K562 (cell line): ENCODE data around the gene RIPOR1. TPM values are rescaled to one million over a fixed set of nuclear protein-coding genes. Genes with fewer than 3 reads are reported as not detected.

Experiments
- BACH1 ChIP-seq: fragments of 200-800 bp; sonication (Bioruptor generic); IDR thresholded peaks from 2 replicates; pipeline ENCODE4 v1.6.1; 2016; ENCODE audit warnings: missing genetic modification characterization, missing compliant biosample characterization
- BCOR ChIP-seq: fragments of 450-650 bp; IDR thresholded peaks from 2 replicates; pipeline ENCODE4 v1.6.1; 2016
- EHMT2 ChIP-seq: fragments of 450-650 bp; IDR thresholded peaks from 2 replicates; pipeline ENCODE4 v1.6.1; 2018; ENCODE audit warnings: antibody characterized with exemption
- ELF1 ChIP-seq: fragments of 200-800 bp; sonication (Bioruptor generic); IDR thresholded peaks from 2 replicates; pipeline ENCODE4 v1.6.1; 2016; ENCODE audit warnings: missing genetic modification characterization, missing compliant biosample characterization
- ELF4 ChIP-seq: fragments of 450-650 bp; formaldehyde crosslinking; IDR thresholded peaks from 2 replicates; pipeline ENCODE4 v1.4.0; 2022; ENCODE audit warnings: missing genetic modification characterization
- ESRRA ChIP-seq: fragments of 450-650 bp; IDR thresholded peaks from 2 replicates; pipeline ENCODE4 v1.6.1; 2014; ENCODE audit warnings: low read depth, mild to moderate bottlenecking, moderate library complexity, borderline replicate concordance
- FOXJ2 ChIP-seq: fragments of 200-800 bp; sonication (Bioruptor generic); IDR thresholded peaks from 2 replicates; pipeline ENCODE4 v1.6.1; 2016; ENCODE audit warnings: missing genetic modification characterization, missing compliant biosample characterization
- HLTF ChIP-seq: fragments of 450-650 bp; IDR thresholded peaks from 2 replicates; pipeline ENCODE4 v1.6.1; 2016
- HMG20A ChIP-seq: fragments of 450-650 bp; formaldehyde crosslinking; conservative IDR thresholded peaks from 2 replicates; pipeline ENCODE4 v1.4.0; 2020; ENCODE audit warnings: mild to moderate bottlenecking, mixed read lengths
- NCOA1 ChIP-seq: fragments of 450-650 bp; IDR thresholded peaks from 2 replicates; pipeline ENCODE4 v1.6.1; 2016; ENCODE audit warnings: low read depth
- NFE2L1 ChIP-seq: fragments of 450-650 bp; IDR thresholded peaks from 2 replicates; pipeline ENCODE4 v1.6.1; 2016; ENCODE audit warnings: missing genetic modification characterization, low read depth, mild to moderate bottlenecking, missing compliant biosample characterization, moderate library complexity, borderline replicate concordance
- RAD51 ChIP-seq: fragments of 450-650 bp; IDR thresholded peaks from 2 replicates; pipeline ENCODE4 v1.7.1; 2016; ENCODE audit warnings: low read depth, mild to moderate bottlenecking, borderline replicate concordance
- SAFB ChIP-seq: fragments of 200-400 bp; formaldehyde crosslinking; IDR thresholded peaks from 2 replicates; pipeline ENCODE4 v1.6.1; 2017; ENCODE audit warnings: low read depth, low read length, borderline replicate concordance
- SIN3A ChIP-seq, 2 experiments: fragments of 150-350 bp in 1 of 2; IDR thresholded peaks; 2 replicates each; pipeline ENCODE4 v1.6.1; 2011 to 2016; ENCODE audit warnings: borderline replicate concordance in 2 of 2, low read depth in 2 of 2, low read length in 2 of 2, mild to moderate bottlenecking in 2 of 2, moderate library complexity in 2 of 2; ENCODE audit not compliant: control insufficient read depth in 1 of 2
- SMAD4 ChIP-seq: fragments of 250-450 bp; sonication (Bioruptor Pico); conservative IDR thresholded peaks from 2 replicates; pipeline ENCODE4 v1.8.0; 2021; ENCODE audit warnings: inconsistent platforms, mild to moderate bottlenecking, moderate library complexity
- STAG1 ChIP-seq: sonication (generic); formaldehyde crosslinking; IDR thresholded peaks from 2 replicates; pipeline ENCODE4 v1.5.0; 2020; ENCODE audit warnings: missing genetic modification reagents, borderline replicate concordance
- TEAD4 ChIP-seq, 2 experiments: sonication (generic) in 1 of 2; formaldehyde crosslinking in 1 of 2; IDR thresholded peaks; 2 replicates each; pipeline versions ENCODE4 v1.6.1 to v1.8.0; 2012 to 2022; ENCODE audit warnings: borderline replicate concordance in 1 of 2, inconsistent platforms in 1 of 2, low read length in 1 of 2, mild to moderate bottlenecking in 1 of 2, missing genetic modification reagents in 1 of 2
- U2AF2 ChIP-seq: fragments of 200-400 bp; formaldehyde crosslinking; optimal IDR thresholded peaks from 2 replicates; pipeline ENCODE3; 2017; ENCODE audit warnings: low read depth, mild to moderate bottlenecking, low read length
- ZBTB1 ChIP-seq: sonication (generic); formaldehyde crosslinking; IDR thresholded peaks from 2 replicates; pipeline ENCODE4 v1.8.1; 2023; ENCODE audit warnings: missing genetic modification reagents, low read depth, mild to moderate bottlenecking, borderline replicate concordance
- ZNF134 ChIP-seq: fragments of 250-450 bp; sonication (Bioruptor Pico); conservative IDR thresholded peaks from 2 replicates; pipeline ENCODE4 v1.4.0; 2020
- ZNF175 ChIP-seq: fragments of 200-800 bp; sonication (Bioruptor generic); IDR thresholded peaks from 2 replicates; pipeline ENCODE4 v1.6.1; 2016; ENCODE audit warnings: low read depth, mild to moderate bottlenecking, missing genetic modification characterization, missing compliant biosample characterization
- ZNF274 ChIP-seq: IDR thresholded peaks from 2 replicates; pipeline ENCODE4 v1.6.1; 2011; ENCODE audit warnings: low read depth, mild to moderate bottlenecking, low read length, moderate library complexity, borderline replicate concordance
- ZNF75A ChIP-seq: fragments of 450-650 bp; formaldehyde crosslinking; IDR thresholded peaks from 2 replicates; pipeline ENCODE4 v1.4.0; 2020; ENCODE audit warnings: mild to moderate bottlenecking
- ZNF77 ChIP-seq: fragments of 250-450 bp; sonication (Bioruptor Pico); IDR thresholded peaks from 2 replicates; pipeline ENCODE4 v1.5.0; 2020
- polyA plus RNA-seq, 8 experiments: library from polyadenylated mRNA; depleted of rRNA in 4 of 8; stranded (reverse) in 5 of 8; unstranded in 3 of 8; fragments of >200 nt; fragmentation: Nextera tagmentation in 2 of 8; fragmentation: Illumina TruSeq in 1 of 8; extraction: Ambion mirVana in 2 of 8; extraction: Trizol in 1 of 8; gene quantifications; 2 replicates each; pipeline versions ENCODE4 v1.2.1 to v1.2.3, GENCODE V29; 2011 to 2014; ENCODE audit warnings: inconsistent platforms in 1 of 8, missing spikeins in 1 of 8
- total RNA-seq, 7 experiments: library from RNA; depleted of rRNA in 6 of 7; stranded (reverse); fragments of >200 nt in 6 of 7; fragmentation: Illumina TruSeq in 2 of 7; extraction: Trizol in 2 of 7; gene quantifications; 2 replicates each; pipeline versions ENCODE4 v1.2.1 to v1.2.3, GENCODE V29; 2011 to 2021; ENCODE audit warnings: low replicate concordance in 1 of 7
- TF ChIP-seq, protein P1 (sequence below): fragments of 450-650 bp; IDR thresholded peaks from 2 replicates; pipeline ENCODE4 v1.6.1; 2016; ENCODE audit warnings: low read depth, mild to moderate bottlenecking, moderate library complexity
- TF ChIP-seq, protein P2 (sequence below): sonication (generic); formaldehyde crosslinking; IDR thresholded peaks from 2 replicates; pipeline ENCODE4 v1.8.1; 2022; ENCODE audit warnings: missing genetic modification reagents
- TF ChIP-seq, protein P3 (sequence below): fragments of 250-450 bp; sonication (Bioruptor Pico); IDR thresholded peaks from 2 replicates; pipeline ENCODE4 v1.4.0; 2020; ENCODE audit warnings: borderline replicate concordance

The RIPOR1 gene
- total and polyA plus RNA-seq, 9 of the 15 experiments (the other 6 are each of a cell fraction or from before 2014, with no cell fraction given), result 0.36 to 31.1 (median 3.0) TPM

DNA sequence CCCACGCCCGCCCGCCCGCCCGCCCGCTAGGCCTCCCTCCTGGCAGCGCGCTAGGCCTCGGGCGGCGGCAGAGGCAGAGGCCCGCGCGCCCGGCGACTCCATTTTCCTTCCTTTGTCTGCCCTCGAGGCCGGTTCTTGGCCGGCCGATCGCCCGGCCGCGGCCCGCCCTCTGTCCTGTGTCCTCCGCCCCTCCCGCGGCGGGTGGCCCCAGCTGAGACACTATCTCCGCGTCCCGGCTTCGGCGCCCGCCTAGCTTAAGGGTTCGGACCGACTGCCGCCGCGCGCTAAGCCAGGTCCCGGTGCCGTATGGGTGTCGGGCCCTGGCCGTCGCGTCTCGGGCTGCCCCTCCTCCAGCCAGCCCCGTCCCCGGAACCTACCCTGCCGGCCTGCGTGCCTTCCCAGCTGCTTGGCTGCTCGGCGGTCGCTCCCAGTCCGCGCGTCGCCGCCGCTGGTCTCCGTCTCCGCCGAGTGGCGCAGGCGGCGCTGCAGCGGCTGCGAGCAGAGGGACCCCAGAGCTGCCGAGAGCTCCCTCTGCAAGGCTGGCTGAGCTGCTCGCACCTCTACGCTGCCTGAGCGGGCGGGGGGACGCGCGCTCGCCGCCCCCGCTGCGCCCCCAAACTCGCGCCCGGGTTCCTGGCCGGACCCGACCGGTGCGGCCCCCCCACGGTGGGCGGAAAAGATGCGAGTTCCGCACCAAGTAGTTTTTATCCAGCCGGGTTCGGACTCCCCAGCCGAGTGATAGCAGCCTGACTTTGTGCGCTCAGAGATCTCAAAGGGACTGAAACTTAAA lies 34.5 kb downstream of the RIPOR1 start (continued):
- no peak for TF ChIP-seq NFE2L1 (tag)
- no peak for TF ChIP-seq HMG20A
- TF ChIP-seq RAD51, result no peak
- TF ChIP-seq ELF4 (CRISPR knock-in tag), result no peak
- no peak for TF ChIP-seq ZNF274
- TF ChIP-seq, protein P1, sequence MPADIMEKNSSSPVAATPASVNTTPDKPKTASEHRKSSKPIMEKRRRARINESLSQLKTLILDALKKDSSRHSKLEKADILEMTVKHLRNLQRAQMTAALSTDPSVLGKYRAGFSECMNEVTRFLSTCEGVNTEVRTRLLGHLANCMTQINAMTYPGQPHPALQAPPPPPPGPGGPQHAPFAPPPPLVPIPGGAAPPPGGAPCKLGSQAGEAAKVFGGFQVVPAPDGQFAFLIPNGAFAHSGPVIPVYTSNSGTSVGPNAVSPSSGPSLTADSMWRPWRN, result no peak
- 0 out of 2 replicates have a peak, but pooled peaks have one; percentile 30 for TF ChIP-seq BCOR
- TF ChIP-seq, protein P2, sequence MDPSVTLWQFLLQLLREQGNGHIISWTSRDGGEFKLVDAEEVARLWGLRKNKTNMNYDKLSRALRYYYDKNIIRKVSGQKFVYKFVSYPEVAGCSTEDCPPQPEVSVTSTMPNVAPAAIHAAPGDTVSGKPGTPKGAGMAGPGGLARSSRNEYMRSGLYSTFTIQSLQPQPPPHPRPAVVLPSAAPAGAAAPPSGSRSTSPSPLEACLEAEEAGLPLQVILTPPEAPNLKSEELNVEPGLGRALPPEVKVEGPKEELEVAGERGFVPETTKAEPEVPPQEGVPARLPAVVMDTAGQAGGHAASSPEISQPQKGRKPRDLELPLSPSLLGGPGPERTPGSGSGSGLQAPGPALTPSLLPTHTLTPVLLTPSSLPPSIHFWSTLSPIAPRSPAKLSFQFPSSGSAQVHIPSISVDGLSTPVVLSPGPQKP, result peak; percentile 79; the same call in 1 of the 2 replicates
- TF ChIP-seq ELF1 (tag), result no peak
- TF ChIP-seq TEAD4 (IDR thresholded peaks at IDR 0.05; ENCODE audit: low read length), result no peak
- TF ChIP-seq TEAD4 (CRISPR knock-in tag; IDR thresholded peaks at IDR 0.05; ENCODE audit: borderline replicate concordance), result no peak
- no peak for TF ChIP-seq NCOA1
- TF ChIP-seq ZNF77 (CRISPR knock-in tag), result no peak
- TF ChIP-seq ZBTB1 (CRISPR knock-in tag), result peak; percentile 63; the same call in 1 of the 2 replicates
- TF ChIP-seq EHMT2, result no peak
- TF ChIP-seq ZNF75A (CRISPR knock-in tag), result no peak
- TF ChIP-seq, protein P3, sequence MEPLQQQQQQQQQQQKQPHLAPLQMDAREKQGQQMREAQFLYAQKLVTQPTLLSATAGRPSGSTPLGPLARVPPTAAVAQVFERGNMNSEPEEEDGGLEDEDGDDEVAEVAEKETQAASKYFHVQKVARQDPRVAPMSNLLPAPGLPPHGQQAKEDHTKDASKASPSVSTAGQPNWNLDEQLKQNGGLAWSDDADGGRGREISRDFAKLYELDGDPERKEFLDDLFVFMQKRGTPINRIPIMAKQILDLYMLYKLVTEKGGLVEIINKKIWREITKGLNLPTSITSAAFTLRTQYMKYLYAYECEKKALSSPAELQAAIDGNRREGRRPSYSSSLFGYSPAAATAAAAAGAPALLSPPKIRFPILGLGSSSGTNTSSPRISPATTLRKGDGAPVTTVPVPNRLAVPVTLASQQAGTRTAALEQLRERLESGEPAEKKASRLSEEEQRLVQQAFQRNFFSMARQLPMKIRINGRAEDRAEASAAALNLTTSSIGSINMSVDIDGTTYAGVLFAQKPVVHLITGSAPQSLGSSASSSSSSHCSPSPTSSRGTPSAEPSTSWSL (CRISPR knock-in tag), result no peak
- TF ChIP-seq SMAD4 (CRISPR knock-in tag), result peak; percentile 79
- TF ChIP-seq ESRRA, result peak; percentile 18; the same call in 1 of the 2 replicates
- TF ChIP-seq FOXJ2 (tag), result no peak
- TF ChIP-seq U2AF2, result no peak
- TF ChIP-seq BACH1, result no peak
- TF ChIP-seq HLTF, result 0 out of 2 replicates have a peak, but pooled peaks have one; percentile 54
- TF ChIP-seq ZNF134 (CRISPR knock-in tag), result no peak
- TF ChIP-seq ZNF175 (CRISPR knock-in tag), result no peak
- TF ChIP-seq STAG1 (CRISPR knock-in tag), result no peak
- 0 out of 4 replicates have a peak, but pooled peaks of 1 of the 2 experiments have one; percentile 8 for TF ChIP-seq SIN3A (IDR thresholded peaks at IDR 0.05; ENCODE audit: borderline replicate concordance in 2 of 2, control insufficient read depth in 1 of 2, low read depth in 2 of 2, low read length in 2 of 2)
- TF ChIP-seq SAFB, result no peak
